K562 (cell line): ENCODE measurements around the gene USP22. TPM values are rescaled to one million over a fixed set of nuclear protein-coding genes. Genes with fewer than 3 reads are reported as not detected.

Source experiments
- IFI16 ChIP-seq: fragments of 250-450 bp; sonication (Bioruptor Pico); IDR thresholded peaks from 2 replicates; pipeline ENCODE4 v2.1.2; 2022; ENCODE audit warnings: mild to moderate bottlenecking, inconsistent platforms
- ZNF134 ChIP-seq: fragments of 250-450 bp; sonication (Bioruptor Pico); conservative IDR thresholded peaks from 2 replicates; pipeline ENCODE4 v1.4.0; 2020
- ZNF764 ChIP-seq: fragments of 250-450 bp; sonication (Bioruptor Pico); IDR thresholded peaks from 2 replicates; pipeline ENCODE4 v1.4.0; 2020; ENCODE audit warnings: low read depth, mild to moderate bottlenecking, moderate library complexity
- polyA plus RNA-seq, 8 experiments: library from polyadenylated mRNA; depleted of rRNA in 4 of 8; stranded (reverse) in 5 of 8; unstranded in 3 of 8; fragments of >200 nt; fragmentation: Nextera tagmentation in 2 of 8; fragmentation: Illumina TruSeq in 1 of 8; extraction: Ambion mirVana in 2 of 8; extraction: Trizol in 1 of 8; gene quantifications; 2 replicates each; pipeline versions ENCODE4 v1.2.1 to v1.2.3, GENCODE V29; 2011 to 2014; ENCODE audit warnings: inconsistent platforms in 1 of 8, missing spikeins in 1 of 8
- total RNA-seq, 7 experiments: library from RNA; depleted of rRNA in 6 of 7; stranded (reverse); fragments of >200 nt in 6 of 7; fragmentation: Illumina TruSeq in 2 of 7; extraction: Trizol in 2 of 7; gene quantifications; 2 replicates each; pipeline versions ENCODE4 v1.2.1 to v1.2.3, GENCODE V29; 2011 to 2021; ENCODE audit warnings: low replicate concordance in 1 of 7
- TF ChIP-seq, protein P1 (sequence below), 3 experiments: fragments of 200-800 bp in 1 of 3; sonication (Bioruptor generic) in 1 of 3; sonication (generic) in 1 of 3; formaldehyde crosslinking in 1 of 3; IDR thresholded peaks; 2 replicates each; pipeline versions ENCODE4 v1.6.1 to v1.8.0; 2016 to 2022; ENCODE audit warnings: mild to moderate bottlenecking in 2 of 3, missing compliant biosample characterization in 2 of 3, missing genetic modification characterization in 2 of 3, missing genetic modification reagents in 1 of 3
- TF ChIP-seq, protein P2 (sequence below): fragments of 250-450 bp; sonication (Bioruptor Pico); IDR thresholded peaks from 2 replicates; pipeline ENCODE4 v1.4.0; 2020
- TF ChIP-seq, protein P3 (sequence below): fragments of 450-650 bp; IDR thresholded peaks from 2 replicates; pipeline ENCODE4 v1.6.1; 2016; ENCODE audit warnings: mild to moderate bottlenecking, moderate library complexity
- TF ChIP-seq, protein P4 (sequence below): fragments of 250-450 bp; sonication (Bioruptor Pico); IDR thresholded peaks from 2 replicates; pipeline ENCODE4 v1.4.0; 2020; ENCODE audit warnings: mild to moderate bottlenecking
- TF ChIP-seq, protein P5 (sequence below): sonication (generic); formaldehyde crosslinking; IDR thresholded peaks from 2 replicates; pipeline ENCODE4 v1.8.1; 2023; ENCODE audit warnings: mild to moderate bottlenecking, missing genetic modification reagents

Gene USP22
- total and polyA plus RNA-seq, 9 of the 15 experiments (the other 6 are each of a cell fraction or from before 2014, with no cell fraction given) = 6.5 to 113 (median 58.9) TPM

DNA sequence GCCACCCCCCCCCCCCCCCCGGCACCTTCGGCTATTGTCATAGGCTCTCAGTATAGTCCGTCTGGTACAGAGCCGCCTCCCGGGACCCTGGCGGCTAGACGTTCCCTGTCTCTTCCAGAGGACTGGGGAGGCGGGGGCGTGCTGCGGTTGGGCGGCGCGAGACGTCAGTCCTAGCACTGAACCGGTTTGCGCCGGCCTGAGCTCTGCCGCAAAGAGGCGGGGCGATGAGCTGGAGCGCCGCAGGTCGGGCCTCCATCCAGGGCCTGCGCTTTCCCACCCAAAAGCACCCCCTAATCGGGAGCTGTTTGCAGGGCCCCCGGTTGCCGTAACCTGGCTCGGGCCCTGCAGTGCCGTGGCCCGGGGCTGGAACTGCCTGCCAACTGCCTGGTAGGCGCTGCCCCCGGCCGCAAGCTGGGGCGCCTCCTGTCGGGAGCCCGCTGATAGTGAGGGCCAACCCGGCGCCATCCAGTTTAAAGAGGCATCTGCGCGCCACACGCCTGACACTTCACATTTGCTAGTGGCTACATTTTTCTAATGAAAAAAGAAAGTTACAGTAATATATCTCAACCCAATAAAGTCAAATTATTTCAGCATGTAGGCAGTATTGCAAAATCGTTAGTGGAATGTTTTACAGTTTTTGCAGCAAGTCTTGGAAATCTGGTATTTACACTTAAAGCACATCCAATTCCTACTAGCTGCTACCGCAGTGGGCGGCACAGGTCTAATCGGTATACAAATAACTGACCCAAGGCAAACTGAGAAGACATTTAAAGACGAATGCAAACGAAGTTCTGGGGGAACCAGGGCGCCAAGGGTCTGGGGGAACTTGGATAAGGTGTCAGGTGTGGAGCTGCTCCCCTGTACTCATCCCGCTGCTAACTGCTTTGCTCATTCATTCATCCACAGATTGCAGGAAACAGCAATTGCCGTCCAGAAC, 753 bp upstream of the USP22 start (continued):
- TF ChIP-seq, protein P1, sequence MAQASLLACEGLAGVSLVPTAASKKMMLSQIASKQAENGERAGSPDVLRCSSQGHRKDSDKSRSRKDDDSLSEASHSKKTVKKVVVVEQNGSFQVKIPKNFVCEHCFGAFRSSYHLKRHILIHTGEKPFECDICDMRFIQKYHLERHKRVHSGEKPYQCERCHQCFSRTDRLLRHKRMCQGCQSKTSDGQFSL (CRISPR knock-in tag; IDR thresholded peaks at IDR 0.05) = no peak
- TF ChIP-seq, protein P1 (tag; IDR thresholded peaks at IDR 0.05) = no peak
- no peak for TF ChIP-seq ZNF134
- TF ChIP-seq, protein P2, sequence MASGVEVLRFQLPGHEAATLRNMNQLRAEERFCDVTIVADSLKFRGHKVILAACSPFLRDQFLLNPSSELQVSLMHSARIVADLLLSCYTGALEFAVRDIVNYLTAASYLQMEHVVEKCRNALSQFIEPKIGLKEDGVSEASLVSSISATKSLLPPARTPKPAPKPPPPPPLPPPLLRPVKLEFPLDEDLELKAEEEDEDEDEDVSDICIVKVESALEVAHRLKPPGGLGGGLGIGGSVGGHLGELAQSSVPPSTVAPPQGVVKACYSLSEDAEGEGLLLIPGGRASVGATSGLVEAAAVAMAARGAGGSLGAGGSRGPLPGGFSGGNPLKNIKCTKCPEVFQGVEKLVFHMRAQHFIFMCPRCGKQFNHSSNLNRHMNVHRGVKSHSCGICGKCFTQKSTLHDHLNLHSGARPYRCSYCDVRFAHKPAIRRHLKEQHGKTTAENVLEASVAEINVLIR (CRISPR knock-in tag) = no peak
- TF ChIP-seq, protein P3, sequence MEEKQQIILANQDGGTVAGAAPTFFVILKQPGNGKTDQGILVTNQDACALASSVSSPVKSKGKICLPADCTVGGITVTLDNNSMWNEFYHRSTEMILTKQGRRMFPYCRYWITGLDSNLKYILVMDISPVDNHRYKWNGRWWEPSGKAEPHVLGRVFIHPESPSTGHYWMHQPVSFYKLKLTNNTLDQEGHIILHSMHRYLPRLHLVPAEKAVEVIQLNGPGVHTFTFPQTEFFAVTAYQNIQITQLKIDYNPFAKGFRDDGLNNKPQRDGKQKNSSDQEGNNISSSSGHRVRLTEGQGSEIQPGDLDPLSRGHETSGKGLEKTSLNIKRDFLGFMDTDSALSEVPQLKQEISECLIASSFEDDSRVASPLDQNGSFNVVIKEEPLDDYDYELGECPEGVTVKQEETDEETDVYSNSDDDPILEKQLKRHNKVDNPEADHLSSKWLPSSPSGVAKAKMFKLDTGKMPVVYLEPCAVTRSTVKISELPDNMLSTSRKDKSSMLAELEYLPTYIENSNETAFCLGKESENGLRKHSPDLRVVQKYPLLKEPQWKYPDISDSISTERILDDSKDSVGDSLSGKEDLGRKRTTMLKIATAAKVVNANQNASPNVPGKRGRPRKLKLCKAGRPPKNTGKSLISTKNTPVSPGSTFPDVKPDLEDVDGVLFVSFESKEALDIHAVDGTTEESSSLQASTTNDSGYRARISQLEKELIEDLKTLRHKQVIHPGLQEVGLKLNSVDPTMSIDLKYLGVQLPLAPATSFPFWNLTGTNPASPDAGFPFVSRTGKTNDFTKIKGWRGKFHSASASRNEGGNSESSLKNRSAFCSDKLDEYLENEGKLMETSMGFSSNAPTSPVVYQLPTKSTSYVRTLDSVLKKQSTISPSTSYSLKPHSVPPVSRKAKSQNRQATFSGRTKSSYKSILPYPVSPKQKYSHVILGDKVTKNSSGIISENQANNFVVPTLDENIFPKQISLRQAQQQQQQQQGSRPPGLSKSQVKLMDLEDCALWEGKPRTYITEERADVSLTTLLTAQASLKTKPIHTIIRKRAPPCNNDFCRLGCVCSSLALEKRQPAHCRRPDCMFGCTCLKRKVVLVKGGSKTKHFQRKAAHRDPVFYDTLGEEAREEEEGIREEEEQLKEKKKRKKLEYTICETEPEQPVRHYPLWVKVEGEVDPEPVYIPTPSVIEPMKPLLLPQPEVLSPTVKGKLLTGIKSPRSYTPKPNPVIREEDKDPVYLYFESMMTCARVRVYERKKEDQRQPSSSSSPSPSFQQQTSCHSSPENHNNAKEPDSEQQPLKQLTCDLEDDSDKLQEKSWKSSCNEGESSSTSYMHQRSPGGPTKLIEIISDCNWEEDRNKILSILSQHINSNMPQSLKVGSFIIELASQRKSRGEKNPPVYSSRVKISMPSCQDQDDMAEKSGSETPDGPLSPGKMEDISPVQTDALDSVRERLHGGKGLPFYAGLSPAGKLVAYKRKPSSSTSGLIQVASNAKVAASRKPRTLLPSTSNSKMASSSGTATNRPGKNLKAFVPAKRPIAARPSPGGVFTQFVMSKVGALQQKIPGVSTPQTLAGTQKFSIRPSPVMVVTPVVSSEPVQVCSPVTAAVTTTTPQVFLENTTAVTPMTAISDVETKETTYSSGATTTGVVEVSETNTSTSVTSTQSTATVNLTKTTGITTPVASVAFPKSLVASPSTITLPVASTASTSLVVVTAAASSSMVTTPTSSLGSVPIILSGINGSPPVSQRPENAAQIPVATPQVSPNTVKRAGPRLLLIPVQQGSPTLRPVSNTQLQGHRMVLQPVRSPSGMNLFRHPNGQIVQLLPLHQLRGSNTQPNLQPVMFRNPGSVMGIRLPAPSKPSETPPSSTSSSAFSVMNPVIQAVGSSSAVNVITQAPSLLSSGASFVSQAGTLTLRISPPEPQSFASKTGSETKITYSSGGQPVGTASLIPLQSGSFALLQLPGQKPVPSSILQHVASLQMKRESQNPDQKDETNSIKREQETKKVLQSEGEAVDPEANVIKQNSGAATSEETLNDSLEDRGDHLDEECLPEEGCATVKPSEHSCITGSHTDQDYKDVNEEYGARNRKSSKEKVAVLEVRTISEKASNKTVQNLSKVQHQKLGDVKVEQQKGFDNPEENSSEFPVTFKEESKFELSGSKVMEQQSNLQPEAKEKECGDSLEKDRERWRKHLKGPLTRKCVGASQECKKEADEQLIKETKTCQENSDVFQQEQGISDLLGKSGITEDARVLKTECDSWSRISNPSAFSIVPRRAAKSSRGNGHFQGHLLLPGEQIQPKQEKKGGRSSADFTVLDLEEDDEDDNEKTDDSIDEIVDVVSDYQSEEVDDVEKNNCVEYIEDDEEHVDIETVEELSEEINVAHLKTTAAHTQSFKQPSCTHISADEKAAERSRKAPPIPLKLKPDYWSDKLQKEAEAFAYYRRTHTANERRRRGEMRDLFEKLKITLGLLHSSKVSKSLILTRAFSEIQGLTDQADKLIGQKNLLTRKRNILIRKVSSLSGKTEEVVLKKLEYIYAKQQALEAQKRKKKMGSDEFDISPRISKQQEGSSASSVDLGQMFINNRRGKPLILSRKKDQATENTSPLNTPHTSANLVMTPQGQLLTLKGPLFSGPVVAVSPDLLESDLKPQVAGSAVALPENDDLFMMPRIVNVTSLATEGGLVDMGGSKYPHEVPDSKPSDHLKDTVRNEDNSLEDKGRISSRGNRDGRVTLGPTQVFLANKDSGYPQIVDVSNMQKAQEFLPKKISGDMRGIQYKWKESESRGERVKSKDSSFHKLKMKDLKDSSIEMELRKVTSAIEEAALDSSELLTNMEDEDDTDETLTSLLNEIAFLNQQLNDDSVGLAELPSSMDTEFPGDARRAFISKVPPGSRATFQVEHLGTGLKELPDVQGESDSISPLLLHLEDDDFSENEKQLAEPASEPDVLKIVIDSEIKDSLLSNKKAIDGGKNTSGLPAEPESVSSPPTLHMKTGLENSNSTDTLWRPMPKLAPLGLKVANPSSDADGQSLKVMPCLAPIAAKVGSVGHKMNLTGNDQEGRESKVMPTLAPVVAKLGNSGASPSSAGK = peak; percentile 76
- 0 out of 2 replicates have a peak, but pooled peaks have one; percentile 64 for TF ChIP-seq ZNF764 (CRISPR knock-in tag)
- TF ChIP-seq, protein P4, sequence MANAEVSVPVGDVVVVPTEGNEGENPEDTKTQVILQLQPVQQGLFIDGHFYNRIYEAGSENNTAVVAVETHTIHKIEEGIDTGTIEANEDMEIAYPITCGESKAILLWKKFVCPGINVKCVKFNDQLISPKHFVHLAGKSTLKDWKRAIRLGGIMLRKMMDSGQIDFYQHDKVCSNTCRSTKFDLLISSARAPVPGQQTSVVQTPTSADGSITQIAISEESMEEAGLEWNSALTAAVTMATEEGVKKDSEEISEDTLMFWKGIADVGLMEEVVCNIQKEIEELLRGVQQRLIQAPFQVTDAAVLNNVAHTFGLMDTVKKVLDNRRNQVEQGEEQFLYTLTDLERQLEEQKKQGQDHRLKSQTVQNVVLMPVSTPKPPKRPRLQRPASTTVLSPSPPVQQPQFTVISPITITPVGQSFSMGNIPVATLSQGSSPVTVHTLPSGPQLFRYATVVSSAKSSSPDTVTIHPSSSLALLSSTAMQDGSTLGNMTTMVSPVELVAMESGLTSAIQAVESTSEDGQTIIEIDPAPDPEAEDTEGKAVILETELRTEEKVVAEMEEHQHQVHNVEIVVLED (CRISPR knock-in tag) = peak; percentile 14; the same call in 1 of the 2 replicates
- TF ChIP-seq, protein P5, sequence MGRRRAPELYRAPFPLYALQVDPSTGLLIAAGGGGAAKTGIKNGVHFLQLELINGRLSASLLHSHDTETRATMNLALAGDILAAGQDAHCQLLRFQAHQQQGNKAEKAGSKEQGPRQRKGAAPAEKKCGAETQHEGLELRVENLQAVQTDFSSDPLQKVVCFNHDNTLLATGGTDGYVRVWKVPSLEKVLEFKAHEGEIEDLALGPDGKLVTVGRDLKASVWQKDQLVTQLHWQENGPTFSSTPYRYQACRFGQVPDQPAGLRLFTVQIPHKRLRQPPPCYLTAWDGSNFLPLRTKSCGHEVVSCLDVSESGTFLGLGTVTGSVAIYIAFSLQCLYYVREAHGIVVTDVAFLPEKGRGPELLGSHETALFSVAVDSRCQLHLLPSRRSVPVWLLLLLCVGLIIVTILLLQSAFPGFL (CRISPR knock-in tag) = no peak
- no peak for TF ChIP-seq IFI16 (CRISPR knock-in tag)
